OCI-LY3 (cell line): ENCODE results near the gene CTAGE6.
"Not testable (repeated sequence)": the region's sequence is repeated elsewhere in the genome, so short reads cannot be mapped to it uniquely, and the experiment has no call there.

Experiments used
- H2AFZ ChIP-seq: fragments of 200-600, 300-600 bp; shearing (Covaris generic); 2 replicates; pipeline ENCODE4 v1.6.0; 2014; ENCODE audit warnings: antibody characterized with exemption, low read depth, low read length
- H3K27ac ChIP-seq: fragments of 200-600, 300-600 bp; sonication (generic); 2 replicates; pipeline ENCODE4 v1.5.1; 2014; ENCODE audit warnings: mild to moderate bottlenecking, low read length, moderate library complexity, mixed read lengths
- H3K27me3 ChIP-seq: fragments of 200-600, 300-600 bp; sonication (generic); 2 replicates; pipeline ENCODE4 v1.6.1; 2014; ENCODE audit warnings: low read depth, low read length, mixed read lengths
- H3K36me3 ChIP-seq: fragments of 200-600, 300-600 bp; sonication (generic); replicated peaks from 2 replicates; pipeline ENCODE3; 2014; ENCODE audit warnings: low read depth, low read length, mixed read lengths
- H3K4me1 ChIP-seq: fragments of 300-600, 200-600 bp; sonication (generic); 2 replicates; pipeline ENCODE4 v1.6.1; 2014; ENCODE audit warnings: low read length, mixed read lengths
- H3K4me2 ChIP-seq: fragments of 200-600, 300-600 bp; sonication (generic); 2 replicates; pipeline ENCODE4 v1.6.1; 2014; ENCODE audit warnings: low read length, mixed read lengths
- H3K4me3 ChIP-seq: fragments of 300-600, 200-600 bp; sonication (generic); 2 replicates; pipeline ENCODE4 v1.5.1; 2014; ENCODE audit warnings: antibody characterized with exemption, mild to moderate bottlenecking, low read length, moderate library complexity
- H3K79me2 ChIP-seq: fragments of 300-600, 200-600 bp; shearing (Covaris generic); 2 replicates; pipeline ENCODE4 v1.6.1; 2014; ENCODE audit warnings: mild to moderate bottlenecking, low read length, mixed read lengths
- H3K9ac ChIP-seq: fragments of 300-600, 200-600 bp; shearing (Covaris generic); 2 replicates; pipeline ENCODE4 v1.6.0; 2014; ENCODE audit warnings: mild to moderate bottlenecking, low read length, moderate library complexity
- H3K9me3 ChIP-seq: fragments of 200-600, 300-600 bp; shearing (Covaris generic); 2 replicates; pipeline ENCODE4 v1.6.1; 2014; ENCODE audit warnings: low read length, mixed read lengths; ENCODE audit not compliant: insufficient read depth
- H4K20me1 ChIP-seq: fragments of 200-600, 300-600 bp; sonication (generic); 2 replicates; pipeline ENCODE4 v1.6.1; 2016; ENCODE audit warnings: low read length, mixed read lengths; ENCODE audit not compliant: insufficient read depth
- CTCF ChIP-seq: fragments of 200-600, 300-600 bp; sonication (generic); IDR thresholded peaks from 2 replicates; pipeline ENCODE4 v1.5.1; 2014; ENCODE audit warnings: antibody characterized with exemption, low read length, low read depth

CTAGE6 gene

GRCh38 chr7:143772738-143773468 is 15.4 kb upstream of the CTAGE6 start:
- not testable (repeated sequence) for H3K9ac ChIP-seq, H3K4me3 ChIP-seq, H4K20me1 ChIP-seq, H3K27ac ChIP-seq, H3K4me2 ChIP-seq, H3K79me2 ChIP-seq, H3K36me3 ChIP-seq, H3K27me3 ChIP-seq, H3K9me3 ChIP-seq, H3K4me1 ChIP-seq, H2AFZ ChIP-seq

DNA sequence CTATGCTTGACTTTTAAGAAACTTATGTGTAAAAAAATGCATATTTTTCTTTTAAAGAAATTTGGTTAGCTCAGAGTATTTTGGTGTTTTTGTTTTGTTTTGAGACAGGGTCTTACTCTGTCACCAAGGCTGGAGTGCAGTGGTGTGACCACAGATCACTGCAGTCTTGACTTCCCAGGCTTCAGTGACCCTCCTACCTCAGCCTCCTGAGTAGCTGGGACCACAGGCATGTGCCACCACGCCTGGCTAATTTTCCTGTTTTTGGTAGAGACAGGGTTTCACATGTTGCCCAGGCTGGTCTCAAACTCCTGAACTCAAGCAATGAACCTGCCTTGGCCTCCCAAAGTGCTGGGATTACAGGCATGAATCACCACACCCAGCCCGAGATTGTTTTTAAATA is 10.0 kb upstream of the CTAGE6 start:
- not testable (repeated sequence) for H3K4me3 ChIP-seq, H3K79me2 ChIP-seq

DNA sequence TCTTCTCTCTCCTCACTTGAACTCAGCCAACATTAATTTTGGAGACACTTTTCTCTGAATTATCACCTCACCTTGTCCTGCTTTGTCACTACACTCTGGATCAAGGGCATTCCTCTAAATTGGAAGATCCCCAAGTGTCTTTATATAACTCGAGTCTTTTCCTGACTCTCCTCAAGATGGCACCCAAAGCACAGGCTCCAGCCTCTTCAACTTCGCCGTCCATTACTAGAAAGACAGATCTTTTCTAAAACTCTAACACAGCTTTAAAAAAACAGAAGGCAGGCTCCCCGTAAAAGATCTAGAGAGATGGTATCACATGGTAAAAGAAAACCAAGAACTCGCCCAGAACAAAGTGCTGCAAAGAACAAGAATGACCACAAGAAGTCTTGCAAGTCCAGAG is 8.2 kb upstream of the CTAGE6 start:
- H3K4me3 ChIP-seq, H2AFZ ChIP-seq, H3K4me1 ChIP-seq, H3K9ac ChIP-seq, H3K27me3 ChIP-seq, H3K36me3 ChIP-seq, H3K79me2 ChIP-seq, H3K27ac ChIP-seq, H3K4me2 ChIP-seq, H4K20me1 ChIP-seq, H3K9me3 ChIP-seq: not testable (repeated sequence)

More for the DNA sequence above, 10.0 kb upstream of the CTAGE6 start:
- H3K4me2 ChIP-seq, H2AFZ ChIP-seq, H4K20me1 ChIP-seq, H3K9me3 ChIP-seq, H3K36me3 ChIP-seq, H3K27ac ChIP-seq, H3K9ac ChIP-seq, H3K4me1 ChIP-seq, H3K27me3 ChIP-seq: not testable (repeated sequence)

GRCh38 chr7:143763065-143763464 is 5.6 kb upstream of the CTAGE6 start:
- H3K4me2 ChIP-seq, H3K9ac ChIP-seq, H3K27me3 ChIP-seq, H3K4me3 ChIP-seq, H3K4me1 ChIP-seq, H3K9me3 ChIP-seq, H3K27ac ChIP-seq, H4K20me1 ChIP-seq, H3K36me3 ChIP-seq, H3K79me2 ChIP-seq, H2AFZ ChIP-seq: not testable (repeated sequence)

DNA sequence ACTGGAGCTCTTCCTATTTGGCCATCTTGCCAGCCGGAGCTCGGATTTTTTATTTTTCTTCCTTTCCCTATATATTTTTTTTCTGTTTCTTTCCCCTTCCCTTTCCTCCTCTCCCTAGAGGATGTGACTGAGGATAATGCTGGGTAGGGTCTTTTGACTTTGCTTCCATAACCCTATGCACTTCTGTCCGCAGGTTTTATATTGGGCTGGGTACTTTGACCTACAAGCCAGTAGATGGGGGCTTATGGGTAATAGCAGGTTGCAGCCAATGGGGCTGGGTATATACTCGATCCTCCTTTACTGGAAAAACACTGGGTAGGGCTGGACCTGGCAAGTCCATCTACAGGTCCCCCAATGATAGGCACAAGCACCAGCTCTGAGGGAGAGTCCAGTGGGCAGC is 12.2 kb downstream of the CTAGE6 start:
- not testable (repeated sequence) for H3K4me1 ChIP-seq, H3K79me2 ChIP-seq, H2AFZ ChIP-seq, H3K4me3 ChIP-seq, H3K36me3 ChIP-seq, H3K9ac ChIP-seq, H4K20me1 ChIP-seq, H3K4me2 ChIP-seq, H3K27ac ChIP-seq, H3K9me3 ChIP-seq, H3K27me3 ChIP-seq

GRCh38 chr7:143737037-143737819 is 20.3 kb downstream of the CTAGE6 start:
- not testable (repeated sequence) for H3K79me2 ChIP-seq, H3K9me3 ChIP-seq, H4K20me1 ChIP-seq, H3K9ac ChIP-seq, H3K4me3 ChIP-seq, H3K27me3 ChIP-seq, H3K27ac ChIP-seq, H2AFZ ChIP-seq, H3K4me1 ChIP-seq
- Histone ChIP-seq H3K4me2 (peak overlapping the region; percentile 41; the same call in 1 of the 2 replicates), H3K36me3 (peaks cover 12% of the 10 kb centered on the region)
- TF ChIP-seq CTCF, result peak; percentile 65
